ENCODE measurements around the gene MYH7. TPM values are rescaled to one million over a fixed set of nuclear protein-coding genes. Genes with fewer than 3 reads are reported as not detected.
"Not testable (repeated sequence)": the region's sequence is repeated elsewhere in the genome, so short reads cannot be mapped to it uniquely, and the experiment has no call there.

Gene MYH7
- total RNA-seq, result not detected
- long read RNA-seq, result 0 reads

GRCh38 chr14:23435543-23436326 is at the start of gene MYH7:
Gene MYH7, minus strand, starts transcription at chr14:23435660. Its CDS starts 1,928 bp downstream, at chr14:23433732.
- peak; percentile 76 for DNase-seq (ENCODE audit: low spot score)

GRCh38 chr14:23483236-23483854 is 47.9 kb upstream of the MYH7 start:
- no peak for DNase-seq (ENCODE audit: low spot score)

GRCh38 chr14:23482823-23483148 is 47.3 kb upstream of the MYH7 start:
- DNase-seq (ENCODE audit: low spot score), result no peak

DNA sequence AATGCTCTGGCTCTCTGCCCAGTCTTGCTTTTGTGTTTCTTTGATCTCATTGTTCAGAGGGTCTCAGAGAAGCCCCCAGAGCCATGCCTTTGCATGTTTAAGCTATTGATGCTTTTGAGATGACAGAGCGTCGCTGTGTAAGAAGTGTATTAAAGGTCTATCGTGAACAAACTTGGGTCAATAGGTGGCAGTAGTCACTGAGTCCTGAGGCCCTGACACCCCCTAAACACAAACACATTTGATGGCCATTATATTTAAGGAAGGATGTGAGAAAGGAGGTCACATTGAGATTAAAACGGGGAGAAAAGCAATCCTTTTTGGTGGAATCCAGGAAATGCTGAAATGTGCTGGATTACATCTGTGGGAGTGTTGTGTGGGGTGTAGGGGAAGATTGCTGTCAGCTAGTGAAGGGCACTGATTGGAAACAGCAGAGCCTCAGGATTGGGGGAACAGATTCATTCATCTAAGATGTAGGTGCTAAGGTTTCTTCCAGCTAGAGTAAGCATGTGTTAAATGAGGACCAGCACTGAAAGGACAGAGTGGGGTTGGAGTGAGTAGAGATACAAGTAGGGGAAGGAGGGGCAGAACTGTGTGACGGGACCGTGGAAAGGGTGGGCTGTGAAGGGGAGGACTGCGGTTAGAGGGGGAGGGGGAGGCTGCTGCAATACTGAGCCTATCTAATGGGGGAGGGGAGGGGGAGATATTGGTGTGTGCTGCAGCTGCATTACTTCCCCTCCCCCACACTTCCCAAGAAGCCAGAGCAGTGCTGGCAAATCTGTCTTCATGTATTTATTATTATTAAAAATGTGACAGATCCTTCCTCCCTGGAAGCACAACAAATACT is 46.7 kb upstream of the MYH7 start:
- DNase-seq (ENCODE audit: low spot score), result no peak

- no peak for DNase-seq (ENCODE audit: low spot score)
Measured at GRCh38 chr14:23481362-23481970, 46.0 kb upstream of the MYH7 start.

GRCh38 chr14:23478109-23478759 is 42.8 kb upstream of the MYH7 start:
- no peak for DNase-seq (ENCODE audit: low spot score)

DNA sequence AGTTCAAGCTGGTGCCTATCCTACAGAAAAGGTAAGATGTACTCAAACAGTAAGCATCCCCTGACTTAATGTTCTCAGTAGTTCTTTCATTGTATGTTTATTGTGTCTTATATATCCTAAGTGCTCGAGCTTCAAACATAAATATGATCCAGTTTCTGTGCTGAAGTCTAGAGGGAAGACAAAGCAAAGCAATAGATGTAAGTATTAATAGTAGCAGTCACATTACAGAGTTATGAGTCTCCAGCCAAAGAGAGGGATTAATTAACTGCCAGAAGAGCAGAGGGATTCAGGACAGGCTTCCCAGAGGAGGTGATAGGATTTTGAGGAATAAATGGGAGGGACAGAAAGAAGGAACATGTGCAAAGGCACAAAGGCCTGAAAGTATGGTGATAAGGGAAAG is 35.5 kb upstream of the MYH7 start:
- DNase-seq (ENCODE audit: low spot score), result no peak

DNA sequence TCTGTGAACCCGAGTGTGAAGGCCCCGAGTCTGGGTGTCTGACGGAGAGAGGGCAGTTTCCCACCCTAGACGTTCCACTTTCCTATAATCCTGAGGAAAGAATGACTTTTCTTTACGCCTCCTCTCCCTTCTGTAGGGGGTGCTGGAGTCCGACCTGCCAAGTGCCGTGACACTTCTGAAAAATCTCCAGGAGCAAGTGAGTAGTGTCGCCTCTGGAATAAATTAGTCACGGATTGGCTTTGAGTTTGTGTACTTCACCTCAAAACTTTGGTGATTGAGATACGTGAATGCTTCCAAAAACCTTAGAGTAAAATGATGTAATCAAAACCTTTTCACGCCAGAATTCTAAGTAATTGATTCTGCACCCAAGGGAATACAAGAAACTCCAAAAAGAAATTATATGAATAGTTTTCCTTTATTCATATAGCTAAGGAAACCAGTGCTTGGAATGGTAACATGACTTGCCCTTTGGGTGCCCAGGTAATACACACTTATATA is 34.5 kb upstream of the MYH7 start:
- DNase-seq (ENCODE audit: low spot score), result no peak

- peak; percentile 94 for DNase-seq (ENCODE audit: low spot score)
Measured at GRCh38 chr14:23469127-23469905, 33.9 kb upstream of the MYH7 start, which contains the start of gene NGDN. Gene NGDN, plus strand, starts transcription at chr14:23469703. Its CDS starts 13 bp downstream, at chr14:23469716.

DNA sequence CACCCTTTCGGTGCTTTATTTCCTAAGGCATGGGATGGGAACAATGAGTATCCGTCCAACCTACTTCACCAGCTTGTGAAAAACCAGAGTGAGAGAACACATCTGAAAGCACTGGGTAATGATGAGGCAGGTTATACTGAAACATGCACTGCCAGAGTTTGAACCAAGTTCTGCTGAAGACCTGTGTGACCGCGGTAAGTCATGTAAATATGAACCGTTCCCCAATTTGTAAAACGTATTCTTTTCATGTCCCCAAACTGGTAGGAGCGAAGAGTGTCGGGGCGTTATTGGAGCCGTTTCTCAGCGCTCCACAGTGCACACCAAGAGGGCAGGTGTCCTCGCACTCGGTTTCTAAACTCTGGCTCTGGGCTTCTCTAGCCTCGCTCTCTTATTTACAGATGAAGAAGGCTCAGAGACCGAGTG is 33.3 kb upstream of the MYH7 start:
- no peak for DNase-seq (ENCODE audit: low spot score)

- no peak for DNase-seq (ENCODE audit: low spot score)
Measured at GRCh38 chr14:23465261-23465660, 29.8 kb upstream of the MYH7 start.

- no peak for DNase-seq (ENCODE audit: low spot score)
Measured at GRCh38 chr14:23464700-23465099, 29.2 kb upstream of the MYH7 start.

DNA sequence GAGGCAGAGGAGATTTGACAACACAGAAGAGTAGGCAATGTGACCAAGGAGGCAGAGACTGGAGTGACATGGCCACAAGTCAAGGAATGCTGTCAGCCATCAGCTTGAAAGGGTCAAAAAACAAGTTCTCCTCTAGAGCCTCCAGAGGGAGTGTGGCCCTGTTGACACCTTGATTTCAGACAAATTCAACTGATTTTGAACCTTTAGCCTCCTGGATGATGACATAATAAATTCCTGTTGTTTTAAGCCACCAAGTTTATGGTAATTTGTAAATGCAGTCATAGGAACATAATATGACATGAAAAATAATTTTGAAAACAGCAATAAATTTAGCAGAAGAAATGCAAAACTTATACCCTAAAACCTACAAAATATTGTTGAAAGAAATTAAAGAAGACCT is 25.5 kb upstream of the MYH7 start:
- DNase-seq (ENCODE audit: low spot score), result no peak

GRCh38 chr14:23457587-23458445 is 22.4 kb upstream of the MYH7 start:
- DNase-seq (ENCODE audit: low spot score), result no peak

DNA sequence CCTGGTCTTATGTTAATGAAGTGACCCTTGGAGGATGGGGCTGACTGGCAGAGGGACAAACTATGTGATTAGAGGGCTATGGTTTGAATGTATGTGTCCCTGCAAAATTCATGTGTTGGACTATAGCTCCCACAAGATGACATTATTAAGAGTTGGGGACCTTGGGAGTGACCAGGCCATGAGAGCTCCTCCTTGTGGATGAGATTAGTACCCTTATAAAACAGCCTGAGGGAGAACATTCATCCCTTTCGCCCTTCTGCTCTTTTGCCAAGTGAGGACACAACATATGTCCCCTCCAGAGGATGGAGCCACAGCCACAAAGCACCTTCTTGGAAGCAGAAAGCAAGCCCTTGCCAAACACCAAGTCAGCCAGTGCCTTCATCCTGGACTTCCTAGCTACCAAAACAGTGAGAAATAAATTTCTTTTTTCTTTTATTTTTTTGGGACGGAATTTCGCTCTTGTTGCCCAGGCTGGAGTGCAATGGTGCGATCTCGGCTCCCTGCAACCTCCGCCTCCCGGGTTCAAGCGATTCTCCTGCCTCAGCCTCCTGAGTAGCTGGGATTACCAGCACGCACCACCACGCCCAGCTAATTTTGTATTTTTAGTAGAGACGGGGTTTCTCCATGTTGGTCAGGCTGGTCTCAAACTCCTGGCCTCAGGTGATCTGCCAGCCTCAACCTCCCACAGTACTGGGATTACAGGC is 21.6 kb upstream of the MYH7 start:
- DNase-seq (ENCODE audit: low spot score), result not testable (repeated sequence)

DNA sequence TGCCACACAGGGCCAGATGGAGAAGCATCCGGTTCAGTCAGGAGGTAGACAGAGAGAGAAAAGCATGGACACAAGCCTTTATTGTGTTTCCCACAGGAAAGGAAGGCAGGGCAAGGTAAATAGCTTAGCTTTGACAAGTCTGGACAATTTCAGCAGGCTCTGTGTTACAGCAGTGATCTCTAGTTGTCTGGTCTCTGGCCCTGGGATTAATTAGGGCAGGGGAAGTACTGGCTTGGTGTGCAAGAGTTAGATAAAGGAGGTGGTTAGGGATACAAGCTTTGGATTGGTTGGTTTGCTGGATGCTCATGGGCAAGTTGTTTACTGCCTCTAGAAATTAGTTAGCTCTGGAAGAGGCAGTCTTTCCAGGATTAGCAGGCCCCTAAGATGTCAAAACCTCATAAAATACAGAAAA is 19.0 kb upstream of the MYH7 start:
- DNase-seq (ENCODE audit: low spot score), result no peak

- no peak for DNase-seq (ENCODE audit: low spot score)
Measured at GRCh38 chr14:23452237-23452636, 16.8 kb upstream of the MYH7 start.

- DNase-seq (ENCODE audit: low spot score), result no peak
Measured at GRCh38 chr14:23450379-23450778, 14.9 kb upstream of the MYH7 start.
